HG03575 (cell line): ENCODE measurements around the gene EPS8.

Source experiments
- ATAC-seq: cut with Tn5 transposase; IDR thresholded peaks from one replicate; pipeline ENCODE4 v1.9.1; 2021; ENCODE audit not compliant: unreplicated experiment, insufficient number of reproducible peaks, low FRiP score; ENCODE audit errors: extremely low read depth

The EPS8 gene

DNA sequence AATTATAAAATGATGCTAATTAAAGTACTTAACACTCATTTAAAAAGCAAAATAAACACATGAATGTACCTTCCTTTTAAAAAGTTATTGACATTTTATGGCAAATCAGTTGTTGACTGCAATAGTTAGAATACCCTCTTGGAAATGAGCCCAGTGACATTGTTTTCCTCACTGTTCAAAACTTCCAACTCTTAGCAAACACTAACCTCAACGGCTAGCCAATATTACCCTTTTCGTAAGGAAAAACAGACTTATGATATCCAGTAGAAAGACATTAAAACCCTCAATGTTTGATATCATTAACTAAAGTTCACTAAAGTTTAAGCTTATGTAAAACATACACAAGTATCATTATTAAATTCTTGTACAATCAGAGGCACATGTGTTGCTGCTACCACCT, 83.6 kb downstream of the EPS8 start:
- no peak for ATAC-seq

DNA sequence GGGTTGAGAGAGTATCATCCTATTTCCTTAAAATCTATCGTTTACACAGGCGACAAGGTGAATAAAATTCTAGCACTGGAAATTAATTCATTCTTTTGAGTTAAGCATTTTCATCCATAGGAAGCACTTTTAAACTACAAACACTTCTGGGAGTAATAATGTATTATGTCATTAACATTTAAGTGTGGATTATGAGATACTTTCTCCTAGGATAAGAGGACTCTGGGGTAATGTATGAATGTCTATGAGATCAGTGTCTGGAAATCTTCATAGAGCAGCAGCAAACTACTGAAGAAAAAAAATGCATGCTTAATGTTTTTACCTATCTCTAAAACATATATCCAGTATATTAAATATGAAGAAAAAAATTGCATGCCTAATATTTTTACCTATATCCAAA, 86.9 kb downstream of the EPS8 start:
- no peak for ATAC-seq

DNA sequence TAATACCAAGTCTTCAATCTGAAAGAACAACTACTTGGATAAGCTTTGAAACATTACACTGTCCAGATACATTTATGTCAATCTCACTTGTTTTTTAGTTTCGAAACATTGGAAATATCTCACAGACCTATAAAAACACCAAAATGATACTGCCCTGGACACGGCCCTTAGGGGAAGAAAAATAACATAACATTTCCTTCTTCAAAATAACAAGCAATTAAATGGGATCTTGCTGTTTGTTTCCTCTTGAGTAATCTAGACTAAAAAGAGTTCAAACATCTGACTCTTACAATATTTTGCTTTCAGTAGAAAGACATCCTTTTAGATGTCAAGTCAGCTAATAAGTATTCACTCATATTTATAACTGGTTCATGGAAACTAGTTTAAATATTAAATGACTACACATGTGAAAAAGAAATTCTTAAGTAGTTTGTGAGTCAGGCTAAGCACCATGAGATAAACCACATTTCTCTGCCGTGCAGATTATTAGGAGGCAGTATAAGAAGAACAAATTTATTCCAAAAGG, 87.5 kb downstream of the EPS8 start:
- ATAC-seq, result no peak

DNA sequence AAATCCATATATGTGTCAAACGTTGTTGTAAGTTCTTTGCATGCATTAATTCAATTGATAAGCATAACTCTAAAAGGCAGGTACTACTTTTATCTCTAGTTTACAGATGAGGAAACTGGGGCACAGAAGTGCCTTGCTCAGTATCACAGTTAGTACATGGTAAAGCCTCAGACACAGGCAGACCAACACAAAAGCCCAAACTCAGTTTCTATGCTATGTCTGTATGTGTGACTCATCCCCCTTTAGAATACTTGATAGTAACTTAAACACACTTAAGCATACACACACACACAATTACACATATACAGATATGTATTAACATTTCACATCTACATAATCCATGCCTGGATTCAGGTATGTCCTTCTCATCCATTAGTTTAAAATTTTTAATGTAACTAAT, 88.0 kb downstream of the EPS8 start:
- no peak for ATAC-seq

DNA sequence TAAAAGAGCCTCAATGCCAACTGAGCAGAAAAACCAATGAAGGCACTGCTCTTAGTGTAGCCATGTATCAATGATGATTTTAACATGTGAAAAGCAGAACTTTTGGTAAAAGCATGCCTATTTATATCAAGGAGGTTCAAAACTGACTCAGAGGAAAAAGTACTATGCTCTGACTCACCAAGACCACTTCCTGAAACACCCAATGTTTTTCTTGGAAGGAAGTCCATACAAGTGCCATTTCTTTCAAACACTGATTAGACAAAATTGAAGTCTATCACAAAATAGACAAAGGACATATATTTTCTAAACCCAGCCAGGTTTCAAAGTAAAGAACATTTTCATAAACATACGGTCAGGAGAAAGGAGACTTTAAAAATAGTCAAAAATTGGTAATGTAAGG, 88.6 kb downstream of the EPS8 start:
- peak; percentile 54 for ATAC-seq

DNA sequence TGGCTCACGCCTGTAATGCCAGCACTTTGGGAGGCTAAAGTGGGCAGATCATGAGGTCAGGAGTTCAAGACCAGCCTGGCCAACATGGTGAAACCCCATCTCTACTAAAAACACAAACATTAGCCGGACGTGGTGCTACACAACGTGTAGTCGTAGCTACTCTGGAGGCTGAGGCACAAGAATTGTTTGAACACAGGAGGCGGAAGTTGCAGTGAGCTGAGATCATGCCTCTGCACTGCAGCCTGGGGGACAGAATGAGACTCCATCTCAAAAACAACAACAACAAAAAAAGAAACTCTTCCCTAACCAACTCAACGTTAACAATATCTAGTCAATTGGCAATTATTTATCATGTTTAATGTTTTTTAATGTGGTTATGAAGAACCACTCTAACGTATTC, 89.3 kb downstream of the EPS8 start:
- no peak for ATAC-seq

DNA sequence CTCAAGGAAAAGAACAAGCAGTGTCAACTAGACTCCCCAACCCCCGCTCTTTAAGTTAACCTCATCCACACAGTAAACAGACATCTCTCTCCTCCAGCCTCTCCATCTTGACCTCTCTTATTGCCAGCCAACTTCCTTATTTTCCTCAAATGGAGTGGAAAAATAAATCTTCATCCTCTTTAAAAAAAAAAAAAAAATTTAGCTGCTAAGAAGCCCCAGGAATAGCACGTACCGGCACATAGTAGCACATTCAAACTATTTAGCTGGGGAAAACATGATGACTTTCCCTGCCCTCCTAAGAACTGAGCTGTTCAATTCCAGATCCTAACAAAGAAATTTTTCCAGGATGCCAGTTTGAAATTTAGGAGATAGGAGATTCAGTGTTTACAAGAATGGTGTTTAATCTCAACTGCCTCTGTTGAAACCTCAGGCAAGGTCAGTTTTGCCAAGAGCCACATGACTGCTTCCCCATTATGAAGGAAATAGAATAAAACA, 90.8 kb downstream of the EPS8 start:
- ATAC-seq, result no peak

DNA sequence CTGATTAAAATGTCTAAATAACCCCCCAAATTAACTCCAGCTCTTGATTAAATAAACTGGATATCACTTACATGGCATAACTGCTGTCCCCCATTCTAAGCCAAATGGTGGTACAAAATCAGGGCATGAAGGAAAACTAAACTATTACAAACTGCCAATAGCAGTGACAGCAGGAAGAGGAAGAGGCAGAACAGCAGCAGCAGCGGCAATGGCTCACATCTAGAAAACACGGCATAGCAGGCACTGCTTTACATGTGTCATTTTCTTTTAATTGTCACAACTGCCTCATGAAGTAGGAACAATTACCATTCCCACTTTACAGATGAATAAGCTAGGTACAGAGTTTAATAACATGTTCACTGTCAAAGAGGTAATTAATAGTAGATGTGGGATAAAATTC, 92.0 kb downstream of the EPS8 start:
- no peak for ATAC-seq

DNA sequence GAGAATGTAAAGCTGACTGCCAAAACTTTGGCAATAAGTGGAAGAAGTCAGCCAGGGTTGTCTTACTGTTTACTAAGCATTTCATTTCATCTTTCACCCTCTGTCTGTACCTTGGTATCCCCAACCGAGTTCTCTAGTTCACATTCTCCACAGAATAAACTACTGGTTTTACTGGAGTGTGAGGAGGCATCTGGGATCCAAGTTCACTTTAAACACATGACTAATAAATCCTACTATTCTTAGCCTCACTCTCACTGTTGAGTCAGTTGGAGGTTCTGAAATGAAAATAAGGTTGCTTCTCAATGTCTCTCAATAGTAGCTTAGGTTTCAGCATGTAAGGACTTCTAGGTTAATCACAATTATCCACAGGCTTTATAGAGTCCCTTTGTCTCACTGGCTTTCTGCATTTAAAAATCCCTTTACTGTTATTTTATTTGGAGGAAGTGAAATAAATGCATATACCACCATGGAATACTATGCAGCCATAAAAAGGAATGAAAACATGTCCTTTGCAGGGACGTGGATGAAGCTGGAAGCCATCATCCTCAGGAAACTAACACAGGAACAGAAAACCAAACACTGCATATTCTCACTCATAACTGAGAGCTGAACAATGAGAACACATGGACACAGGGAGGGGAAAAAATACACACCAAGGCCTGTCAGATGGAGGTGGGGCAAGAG, 95.8 kb downstream of the EPS8 start:
- ATAC-seq, result no peak

DNA sequence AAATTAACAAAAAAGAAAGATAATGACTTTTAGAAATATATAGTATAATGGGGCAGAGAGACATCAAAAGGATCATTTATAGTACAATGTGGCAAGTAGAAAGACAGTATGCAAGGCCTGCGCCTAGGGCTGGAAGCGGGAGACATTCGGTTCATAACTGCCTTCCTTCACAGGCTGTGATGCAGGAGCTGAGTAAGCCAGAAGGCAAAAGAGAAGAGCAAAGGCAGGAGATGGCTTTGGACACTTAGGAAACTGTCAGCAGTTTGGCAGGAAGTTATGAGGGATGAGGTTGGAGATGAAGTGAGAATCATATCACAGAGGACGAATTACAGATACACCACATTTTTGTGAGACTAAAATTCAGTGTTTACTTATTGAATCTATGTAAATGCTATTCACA, 97.8 kb downstream of the EPS8 start:
- no peak for ATAC-seq

DNA sequence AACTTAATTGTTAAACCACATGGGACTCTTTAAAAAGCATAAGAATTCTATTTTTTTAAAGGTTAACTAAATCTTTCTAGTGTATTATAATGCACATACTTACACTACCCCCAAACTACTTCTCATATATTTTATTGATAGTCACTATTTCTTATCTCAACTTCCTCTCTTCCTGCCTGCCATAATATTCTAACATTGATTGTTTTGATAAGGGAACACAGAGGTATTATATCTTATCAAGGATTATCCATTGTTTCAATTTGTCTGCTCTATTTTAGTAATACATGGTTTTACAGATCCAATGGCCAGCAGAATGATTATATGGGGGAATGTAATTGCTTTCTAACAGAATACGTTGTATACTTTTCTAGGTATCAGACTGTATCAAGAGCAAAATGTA, 98.9 kb downstream of the EPS8 start:
- no peak for ATAC-seq

DNA sequence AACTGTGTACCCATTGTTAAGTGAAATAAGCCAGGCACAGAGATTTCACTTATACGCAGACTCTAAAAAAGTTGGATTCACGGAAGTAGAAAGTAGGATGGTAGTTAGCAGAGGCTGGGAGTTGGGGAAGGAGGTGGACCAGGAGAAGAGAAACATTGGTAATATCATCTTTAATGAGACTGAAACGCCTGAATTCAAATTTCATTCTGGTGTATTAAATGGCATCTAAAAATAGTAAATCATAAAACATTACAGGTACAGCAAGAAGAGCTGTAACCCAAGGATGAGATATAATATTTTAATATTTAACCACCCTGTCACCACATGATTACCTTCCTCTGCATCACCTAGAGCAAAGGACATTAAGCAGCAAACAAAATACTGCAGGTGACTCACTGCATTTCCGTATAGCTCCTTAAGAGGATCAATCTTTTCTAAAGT, 99.4 kb downstream of the EPS8 start:
- no peak for ATAC-seq

DNA sequence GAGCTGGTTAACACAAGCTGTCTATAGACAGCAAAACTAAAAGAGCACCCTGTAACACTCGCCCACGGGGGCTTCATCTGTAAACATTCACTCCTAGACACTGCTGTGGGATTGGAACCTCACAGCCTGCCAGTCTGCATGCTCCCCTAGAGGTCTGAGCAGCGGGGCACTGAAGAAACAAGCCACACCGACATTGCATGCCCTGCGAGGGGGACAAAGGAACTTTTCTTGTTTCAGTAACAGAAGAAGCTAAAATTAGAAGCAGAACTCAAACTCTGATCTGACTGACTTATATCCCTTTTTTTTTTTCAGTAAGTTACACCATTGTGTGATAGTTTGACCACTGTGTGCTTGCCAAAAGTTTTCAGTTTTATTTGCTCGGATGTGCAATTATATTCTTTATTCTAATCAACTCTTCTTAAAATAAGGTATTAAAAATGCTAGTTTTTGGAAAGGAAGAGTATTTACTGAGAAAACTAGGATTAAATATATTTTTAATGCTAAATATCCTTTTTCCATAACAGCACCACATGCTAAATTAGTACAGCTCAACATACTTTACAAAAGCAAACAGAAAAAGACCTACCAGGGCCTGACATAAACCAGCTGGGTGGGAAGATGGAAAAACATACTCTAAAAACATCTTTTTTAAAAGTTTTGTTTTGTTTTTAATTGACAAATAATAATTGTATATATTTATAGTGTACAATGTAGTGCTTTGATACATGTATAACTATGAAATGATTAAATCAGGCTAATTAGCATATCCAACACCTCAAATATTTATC, 100.2 kb downstream of the EPS8 start:
- ATAC-seq, result no peak

DNA sequence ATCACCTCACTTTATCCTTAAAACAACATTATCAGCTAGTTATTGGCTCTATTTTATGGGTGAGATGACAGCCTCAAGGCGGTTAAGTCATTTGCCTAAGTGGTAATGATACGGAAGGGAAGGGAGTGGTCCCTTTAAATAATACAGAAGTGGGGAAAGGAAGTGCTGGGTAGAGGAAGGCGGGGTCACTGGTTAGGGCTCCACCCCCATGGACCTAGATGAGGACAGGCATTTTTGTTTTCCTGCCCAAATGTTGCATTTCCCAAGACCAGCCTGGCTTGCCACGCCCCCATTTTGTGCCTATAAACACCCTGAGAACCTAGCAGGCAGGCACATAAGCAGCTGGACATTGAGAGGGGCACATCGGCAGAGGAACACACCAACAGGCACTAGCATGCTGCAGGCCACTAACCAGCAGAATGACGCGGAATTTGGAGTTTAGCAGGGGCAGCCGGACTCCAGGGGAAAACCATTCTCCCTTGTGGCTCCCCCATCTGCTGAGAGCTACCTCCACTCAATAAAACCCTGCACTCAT, 100.9 kb downstream of the EPS8 start:
- ATAC-seq, result no peak

DNA sequence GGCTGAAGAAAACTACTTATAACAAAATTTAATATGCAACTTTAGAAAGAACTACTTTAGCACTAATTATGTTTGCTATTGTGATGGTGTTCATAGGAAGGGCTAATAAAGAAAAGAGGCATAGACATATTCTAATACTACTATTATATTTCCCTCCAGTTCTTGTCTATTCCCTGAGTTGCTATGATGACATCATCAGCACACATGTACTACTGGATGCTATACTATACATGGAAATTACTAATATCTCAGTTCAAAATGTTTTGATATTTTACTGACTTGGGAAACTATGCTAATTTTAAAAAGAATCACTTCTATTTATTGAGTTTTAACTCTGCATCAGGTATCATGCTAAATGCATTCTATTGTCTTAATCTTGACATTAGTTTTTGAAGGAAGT, 101.6 kb downstream of the EPS8 start:
- ATAC-seq, result no peak

DNA sequence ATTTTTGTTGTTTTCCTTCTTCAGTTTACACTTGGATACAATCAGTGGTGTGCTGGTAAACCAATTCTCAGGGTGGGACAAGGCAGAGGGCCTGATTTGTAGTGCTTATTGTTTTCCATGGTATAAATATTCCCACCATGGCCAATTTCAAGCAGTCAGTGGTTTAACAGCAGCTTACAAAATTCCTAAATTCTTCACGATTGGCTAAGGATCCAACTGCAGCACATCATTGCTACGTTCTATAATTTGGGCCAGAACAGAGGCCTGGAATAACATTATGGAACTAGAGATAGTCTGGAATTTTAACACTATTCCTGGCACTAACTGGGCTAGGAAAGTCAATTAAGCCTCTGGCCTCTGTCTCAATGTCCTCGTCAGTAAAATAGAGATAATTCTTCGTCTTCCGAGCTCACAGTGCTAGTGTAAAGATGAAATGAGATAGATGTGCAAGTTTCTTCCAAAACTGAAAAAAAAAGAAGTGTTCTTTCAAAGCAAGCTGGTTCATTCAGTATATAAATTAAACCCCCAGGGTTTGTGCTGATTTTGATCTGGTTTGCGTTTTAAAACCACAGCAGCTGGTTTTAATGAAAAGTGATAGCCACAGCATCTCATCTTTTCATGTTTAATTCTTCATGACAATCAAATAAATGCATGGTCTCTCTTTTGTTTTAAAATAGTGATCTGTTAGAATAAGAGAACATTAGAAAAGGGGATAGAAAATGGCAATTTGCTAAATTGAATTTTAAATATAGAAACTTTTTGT, 104.1 kb downstream of the EPS8 start:
- no peak for ATAC-seq

DNA sequence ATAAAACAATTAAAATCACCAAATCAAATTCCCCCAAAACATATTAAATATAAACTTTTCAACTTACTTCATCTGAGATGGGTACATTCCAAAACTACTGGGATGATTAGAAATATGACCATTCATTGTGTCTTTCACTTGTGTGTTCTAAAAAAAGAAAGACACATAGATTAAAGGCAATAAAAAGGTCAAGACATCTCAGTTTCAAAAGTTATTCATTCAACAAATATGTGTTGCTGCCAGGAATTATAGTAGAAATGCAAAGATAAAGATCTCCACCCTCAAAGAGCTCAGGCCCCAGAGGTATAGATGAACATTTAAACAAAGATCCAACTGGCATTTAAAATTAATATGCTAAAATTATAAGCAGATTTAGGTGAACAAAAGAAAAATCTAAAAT, 106.4 kb downstream of the EPS8 start:
- no peak for ATAC-seq

DNA sequence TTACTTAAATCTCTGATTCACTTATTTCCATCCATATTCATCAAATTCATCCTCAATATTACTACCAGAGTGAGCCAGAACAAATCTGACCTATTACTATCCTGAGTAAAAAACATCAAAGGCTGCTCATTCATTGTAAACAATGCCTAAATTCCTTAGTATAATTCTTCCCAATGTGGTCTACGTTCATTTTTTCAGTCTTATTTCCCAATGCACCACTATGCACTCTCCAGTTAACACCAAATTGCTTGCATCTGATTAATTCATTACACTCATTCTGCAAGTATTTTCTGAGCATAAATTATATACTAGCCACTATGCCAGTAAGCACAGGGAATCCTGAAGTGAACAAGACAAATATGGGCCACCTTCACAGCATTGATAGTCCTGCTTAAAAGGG, 110.0 kb downstream of the EPS8 start:
- ATAC-seq, result no peak

DNA sequence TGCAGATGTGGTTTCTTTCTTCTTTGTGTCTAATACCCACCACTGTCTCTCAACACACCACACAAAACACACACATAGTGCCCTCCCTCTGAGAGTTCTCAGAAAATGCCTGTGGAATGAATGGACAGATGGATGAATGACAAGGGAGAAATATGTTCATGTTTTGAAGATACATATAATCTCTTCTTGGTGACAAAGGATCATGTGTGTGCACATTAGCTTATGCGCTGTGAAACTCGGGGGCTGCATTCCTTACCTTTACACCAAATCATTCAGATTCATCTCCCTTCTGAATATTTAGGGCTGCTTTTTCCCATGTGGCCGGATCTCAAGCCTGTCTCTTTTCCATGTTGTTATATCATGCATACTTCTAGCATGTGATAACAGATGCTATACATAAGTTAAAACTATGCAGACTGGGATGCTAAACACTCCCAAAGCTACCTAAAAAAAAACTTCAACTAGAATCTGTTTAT, 111.4 kb downstream of the EPS8 start:
- ATAC-seq, result no peak
